ENCODE measurements around the gene BANP. TPM values are rescaled to one million over a fixed set of nuclear protein-coding genes. Genes with fewer than 3 reads are reported as not detected.

Gene BANP
- total RNA-seq, 1 experiment from 2014 or later: 24.2 TPM

DNA sequence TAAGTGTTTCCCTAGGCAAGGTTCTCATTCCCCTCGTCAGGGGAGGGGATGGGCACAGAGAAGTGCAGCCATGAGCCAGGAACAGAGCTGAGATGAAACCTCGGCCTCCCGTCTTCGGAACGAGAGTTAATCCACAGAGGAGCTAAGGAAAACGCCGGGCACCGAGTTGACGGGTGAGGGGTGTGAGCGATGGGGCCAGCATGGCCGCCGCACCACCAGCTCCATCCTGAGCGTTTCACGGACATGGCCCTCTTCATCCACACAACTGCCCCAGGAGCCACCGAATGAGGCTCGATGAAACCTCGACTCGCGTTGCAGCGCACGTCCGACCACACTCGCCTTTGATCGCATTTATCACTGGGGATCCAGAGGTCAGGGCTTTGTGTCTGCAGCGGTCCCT lies 36.4 kb upstream of the BANP start:
- ATAC-seq (no peak), DNase-seq (no peak)
- no peaks in the 10 kb centered on the region for H4K20me1 ChIP-seq (ENCODE audit: low read length)
- no peak overlapping the region for H2AFZ ChIP-seq (ENCODE audit: low read length)
- intact Hi-C loops (cut with micrococcal nuclease): no loop called here
- no peaks in the 10 kb centered on the region for H3K79me2 ChIP-seq (ENCODE audit: low read length)
- no peak overlapping the region for H3K4me2 ChIP-seq (ENCODE audit: low read length)
- no peak overlapping the region for H3K4me3 ChIP-seq (ENCODE audit: low read length)
- BruUV-seq (replicated peaks): no TSS peak
- H3K9me3 ChIP-seq (ENCODE audit: low read length): no peaks in the 10 kb centered on the region
- no peaks in the 10 kb centered on the region for H3K4me1 ChIP-seq (ENCODE audit: insufficient read depth, low read length)
- no peak overlapping the region for H3K9ac ChIP-seq (ENCODE audit: low read length)
- H3K9me2 ChIP-seq (replicated peaks; ENCODE audit: low read length): no peaks in the 10 kb centered on the region
- H3F3A ChIP-seq (ENCODE audit: low read length, unreplicated experiment): no peaks in the 10 kb centered on the region
- no peaks in the 10 kb centered on the region for H3K27me3 ChIP-seq (ENCODE audit: low read length)
- H3K27ac ChIP-seq (ENCODE audit: low read length): no peak overlapping the region
- ChIA-PET POLR2A (ENCODE audit: unreplicated experiment) (interaction anchor here (0.6 kb wide), 1 partner anchor 8 kb away, joined by 4 read pairs; no protein-coding TSS in a partner anchor), CTCF (no interaction called here)
- no peaks in the 10 kb centered on the region for H3K36me3 ChIP-seq (ENCODE audit: low read depth, low read length)
- no peak for TF ChIP-seq EZH2 (IDR thresholded peaks at IDR 0.05; ENCODE audit: low read length, unreplicated experiment)
- TF ChIP-seq EZH2phosphoT487 (IDR thresholded peaks at IDR 0.05; ENCODE audit: borderline replicate concordance, low read length): no peak
- TF ChIP-seq, protein P1, sequence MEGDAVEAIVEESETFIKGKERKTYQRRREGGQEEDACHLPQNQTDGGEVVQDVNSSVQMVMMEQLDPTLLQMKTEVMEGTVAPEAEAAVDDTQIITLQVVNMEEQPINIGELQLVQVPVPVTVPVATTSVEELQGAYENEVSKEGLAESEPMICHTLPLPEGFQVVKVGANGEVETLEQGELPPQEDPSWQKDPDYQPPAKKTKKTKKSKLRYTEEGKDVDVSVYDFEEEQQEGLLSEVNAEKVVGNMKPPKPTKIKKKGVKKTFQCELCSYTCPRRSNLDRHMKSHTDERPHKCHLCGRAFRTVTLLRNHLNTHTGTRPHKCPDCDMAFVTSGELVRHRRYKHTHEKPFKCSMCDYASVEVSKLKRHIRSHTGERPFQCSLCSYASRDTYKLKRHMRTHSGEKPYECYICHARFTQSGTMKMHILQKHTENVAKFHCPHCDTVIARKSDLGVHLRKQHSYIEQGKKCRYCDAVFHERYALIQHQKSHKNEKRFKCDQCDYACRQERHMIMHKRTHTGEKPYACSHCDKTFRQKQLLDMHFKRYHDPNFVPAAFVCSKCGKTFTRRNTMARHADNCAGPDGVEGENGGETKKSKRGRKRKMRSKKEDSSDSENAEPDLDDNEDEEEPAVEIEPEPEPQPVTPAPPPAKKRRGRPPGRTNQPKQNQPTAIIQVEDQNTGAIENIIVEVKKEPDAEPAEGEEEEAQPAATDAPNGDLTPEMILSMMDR (conservative IDR thresholded peaks at IDR 0.05; ENCODE audit: low read depth, low read length): no peak

DNA sequence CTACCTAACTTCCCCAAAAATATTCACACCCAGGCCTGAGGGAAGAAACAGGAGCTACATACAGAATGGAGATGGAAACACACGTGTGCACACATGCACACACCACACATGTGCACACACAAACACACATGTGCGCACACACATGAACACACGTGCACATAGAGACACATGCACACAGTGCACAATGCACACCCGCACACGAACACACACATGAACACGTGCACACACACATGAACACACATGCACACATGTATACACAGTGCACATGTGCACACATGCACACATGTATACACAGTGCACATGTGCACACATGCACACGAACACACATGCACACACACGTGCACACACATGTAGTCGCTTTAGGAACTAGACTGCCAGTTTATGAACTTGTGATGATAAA lies 33.7 kb upstream of the BANP start:
- Histone ChIP-seq H2AFZ (ENCODE audit: low read length) (no peak overlapping the region), H3K4me1 (ENCODE audit: insufficient read depth, low read length) (no peaks in the 10 kb centered on the region), H3K36me3 (ENCODE audit: low read depth, low read length) (no peaks in the 10 kb centered on the region), H4K20me1 (ENCODE audit: low read length) (no peaks in the 10 kb centered on the region), H3K9me3 (ENCODE audit: low read length) (no peaks in the 10 kb centered on the region), H3K4me3 (ENCODE audit: low read length) (no peak overlapping the region), H3K27me3 (ENCODE audit: low read length) (no peaks in the 10 kb centered on the region), H3K9me2 (replicated peaks; ENCODE audit: low read length) (no peaks in the 10 kb centered on the region), H3K9ac (ENCODE audit: low read length) (no peak overlapping the region), H3K79me2 (ENCODE audit: low read length) (no peaks in the 10 kb centered on the region), H3F3A (ENCODE audit: low read length, unreplicated experiment) (no peaks in the 10 kb centered on the region), H3K27ac (ENCODE audit: low read length) (no peak overlapping the region), H3K4me2 (ENCODE audit: low read length) (no peak overlapping the region)
- no TSS peak for BruUV-seq (replicated peaks)
- intact Hi-C loops (cut with micrococcal nuclease): no loop called here
- CTCF ChIA-PET: no interaction called here
- POLR2A ChIA-PET (ENCODE audit: unreplicated experiment): no interaction called here
- DNase-seq (no peak), ATAC-seq (no peak)
- TF ChIP-seq, protein P1 (conservative IDR thresholded peaks at IDR 0.05; ENCODE audit: low read depth, low read length): no peak
- TF ChIP-seq EZH2phosphoT487 (IDR thresholded peaks at IDR 0.05; ENCODE audit: borderline replicate concordance, low read length) (no peak), EZH2 (IDR thresholded peaks at IDR 0.05; ENCODE audit: low read length, unreplicated experiment) (no peak)

DNA sequence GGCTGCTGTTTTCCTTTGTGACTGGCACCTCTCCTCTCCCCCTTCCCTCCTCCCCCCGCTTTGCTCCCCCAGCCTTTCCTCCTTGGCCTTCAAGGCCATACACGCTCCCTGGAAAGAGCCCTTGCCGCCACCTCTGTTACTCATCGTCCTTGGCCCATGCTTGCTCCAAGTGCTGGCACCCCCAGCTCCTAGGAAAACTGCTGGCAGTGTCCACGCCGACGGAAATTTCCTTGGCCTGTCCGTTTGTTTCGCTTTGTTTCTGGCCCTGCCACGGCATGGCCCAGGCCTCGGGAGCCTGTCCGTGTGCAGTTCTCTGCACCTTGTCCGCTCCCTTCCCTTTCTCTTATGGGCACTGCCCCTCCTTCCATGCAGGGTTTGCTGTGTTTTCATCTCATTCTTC lies 32.9 kb upstream of the BANP start:
- H3K4me3 ChIP-seq (ENCODE audit: low read length): no peak overlapping the region
- ATAC-seq (no peak), DNase-seq (no peak)
- intact Hi-C loops (cut with micrococcal nuclease): no loop called here
- no peaks in the 10 kb centered on the region for H3F3A ChIP-seq (ENCODE audit: low read length, unreplicated experiment)
- BruUV-seq (replicated peaks): no TSS peak
- TF ChIP-seq EZH2phosphoT487 (IDR thresholded peaks at IDR 0.05; ENCODE audit: borderline replicate concordance, low read length): no peak
- TF ChIP-seq EZH2 (IDR thresholded peaks at IDR 0.05; ENCODE audit: low read length, unreplicated experiment): no peak
- TF ChIP-seq, protein P1 (conservative IDR thresholded peaks at IDR 0.05; ENCODE audit: low read depth, low read length): no peak
- no peaks in the 10 kb centered on the region for H4K20me1 ChIP-seq (ENCODE audit: low read length)
- POLR2A ChIA-PET (ENCODE audit: unreplicated experiment): no interaction called here
- H3K9ac ChIP-seq (ENCODE audit: low read length): no peak overlapping the region
- no peak overlapping the region for H3K4me2 ChIP-seq (ENCODE audit: low read length)
- H2AFZ ChIP-seq (ENCODE audit: low read length): no peak overlapping the region
- H3K9me3 ChIP-seq (ENCODE audit: low read length): no peaks in the 10 kb centered on the region
- no peaks in the 10 kb centered on the region for H3K4me1 ChIP-seq (ENCODE audit: insufficient read depth, low read length)
- H3K9me2 ChIP-seq (replicated peaks; ENCODE audit: low read length): no peaks in the 10 kb centered on the region
- H3K79me2 ChIP-seq (ENCODE audit: low read length): no peaks in the 10 kb centered on the region
- no peaks in the 10 kb centered on the region for H3K27me3 ChIP-seq (ENCODE audit: low read length)
- no peak overlapping the region for H3K27ac ChIP-seq (ENCODE audit: low read length)
- CTCF ChIA-PET: no interaction called here
- H3K36me3 ChIP-seq (ENCODE audit: low read depth, low read length): no peaks in the 10 kb centered on the region

Measured in PC-3 (cell line).